ENCODE data around the gene MGAT5B. TPM values are rescaled to one million over a fixed set of nuclear protein-coding genes. Genes with fewer than 3 reads are reported as not detected.

Gene MGAT5B
- total RNA-seq, 5 donors from 2014 or later (not counting 1 experiment from before 2014, with no cell fraction given) = 0.15 to 2.4 (median 0.79) TPM

- Mint-ChIP-seq H3K4me3 (no peak overlapping the region), H3K9me3 (peaks cover 0 to 5% (median 0%) of the 10 kb centered on the region in 3 donors), H3K4me1 (no peaks in the 10 kb centered on the region), H3K27ac (no peak overlapping the region), H3K27me3 (peaks cover 0 to 8% of the 10 kb centered on the region in 2 donors), H3K36me3 (no peaks in the 10 kb centered on the region)
- Histone ChIP-seq H3K4me1 (ENCODE audit: control insufficient read depth in 1 of 2, extremely low read depth in 1 of 2, insufficient read depth in 2 of 2, low read length in 2 of 2) (no peaks in the 10 kb centered on the region), H3K36me3 (ENCODE audit: control insufficient read depth in 2 of 2, extremely low read depth in 1 of 2, insufficient read depth in 1 of 2, low read length in 1 of 2) (no peaks in the 10 kb centered on the region), H3K9me3 (no peaks in the 10 kb centered on the region), H3K27ac (ENCODE audit: low read length) (no peak overlapping the region), H3K4me3 (ENCODE audit: control insufficient read depth in 1 of 2, extremely low read depth in 1 of 2, low read length in 1 of 2) (no peak overlapping the region), H3K27me3 (replicated peaks in 1 of 2; ENCODE audit: control insufficient read depth in 2 of 2, extremely low read depth in 1 of 2, insufficient read depth in 2 of 2, low read length in 1 of 2) (peaks cover 0 to 31% of the 10 kb centered on the region in 2 experiments)
- CTCF ChIA-PET = no interaction called here
- no peak for ATAC-seq (replicated peaks in 1 of 4)
- no peak for DNase-seq
- WGBS (ENCODE audit: insufficient coverage) = 69% methylated on average over 6 of the region's 6 CpGs
- POLR2A ChIA-PET = no interaction called here
These were observed 38.3 kb downstream of the MGAT5B start for GRCh38 chr17:76906463-76906862.

DNA sequence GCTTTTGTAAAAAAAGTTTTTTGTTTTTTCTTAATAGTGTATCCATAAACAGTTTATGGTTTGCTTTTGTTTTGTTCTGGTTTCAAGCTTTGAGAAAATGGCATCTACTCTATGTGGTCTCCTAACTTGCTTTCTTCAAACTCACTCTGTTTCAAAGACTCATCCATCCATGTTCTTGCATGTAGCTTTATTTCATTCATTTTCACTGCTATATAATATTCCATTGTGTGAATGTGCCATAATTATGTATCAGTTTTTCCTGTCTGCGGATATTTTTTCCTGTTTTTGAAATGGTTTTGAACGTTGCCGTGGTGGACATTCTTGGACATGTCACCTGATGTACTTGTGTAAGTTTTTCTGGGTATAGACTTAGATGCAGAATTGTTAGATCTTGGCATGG lies 39.1 kb downstream of the MGAT5B start:
- no peaks in the 10 kb centered on the region for H3K4me1 ChIP-seq (ENCODE audit: control insufficient read depth in 1 of 2, extremely low read depth in 1 of 2, insufficient read depth in 2 of 2, low read length in 2 of 2)
- H3K9me3 Mint-ChIP-seq = peaks cover 0 to 5% (median 0%) of the 10 kb centered on the region in 3 donors
- H3K27me3 ChIP-seq (replicated peaks in 1 of 2; ENCODE audit: control insufficient read depth in 2 of 2, extremely low read depth in 1 of 2, insufficient read depth in 2 of 2, low read length in 1 of 2) = peaks cover 0 to 31% of the 10 kb centered on the region in 2 experiments
- H3K27ac ChIP-seq (ENCODE audit: low read length) = no peak overlapping the region
- H3K36me3 ChIP-seq (ENCODE audit: control insufficient read depth in 2 of 2, extremely low read depth in 1 of 2, insufficient read depth in 1 of 2, low read length in 1 of 2) = no peaks in the 10 kb centered on the region
- DNase-seq (no peak), ATAC-seq (replicated peaks in 1 of 4) (no peak)
- 86% methylated on average over 2 of the region's 3 CpGs for WGBS (ENCODE audit: insufficient coverage)
- H3K27ac Mint-ChIP-seq = no peak overlapping the region
- no peak overlapping the region for H3K4me3 ChIP-seq (ENCODE audit: control insufficient read depth in 1 of 2, extremely low read depth in 1 of 2, low read length in 1 of 2)
- no peaks in the 10 kb centered on the region for H3K9me3 ChIP-seq
- no peak overlapping the region for H3K4me3 Mint-ChIP-seq
- no peaks in the 10 kb centered on the region for H3K36me3 Mint-ChIP-seq
- ChIA-PET CTCF (no interaction called here), POLR2A (interaction anchor here (0.5 to 0.6 kb wide), 2 partner anchors 255 to 480 kb away, joined by 3 to 4 read pairs; no protein-coding TSS in a partner anchor)
- no peaks in the 10 kb centered on the region for H3K4me1 Mint-ChIP-seq
- H3K27me3 Mint-ChIP-seq = peaks cover 0 to 8% of the 10 kb centered on the region in 2 donors

GRCh38 chr17:76909971-76910760 lies 42.0 kb downstream of the MGAT5B start:
- Mint-ChIP-seq H3K27ac (no peak overlapping the region), H3K27me3 (peaks cover 10 to 11% of the 10 kb centered on the region in 2 donors), H3K36me3 (no peaks in the 10 kb centered on the region), H3K4me1 (no peaks in the 10 kb centered on the region), H3K4me3 (no peak overlapping the region), H3K9me3 (peaks cover 0 to 5% (median 0%) of the 10 kb centered on the region in 3 donors)
- peaks cover 0 to 24% of the 10 kb centered on the region in 2 experiments for H3K27me3 ChIP-seq (replicated peaks in 1 of 2; ENCODE audit: control insufficient read depth in 2 of 2, extremely low read depth in 1 of 2, insufficient read depth in 2 of 2, low read length in 1 of 2)
- ATAC-seq (replicated peaks in 1 of 4) (no peak), DNase-seq (peak in 25 of 35 experiments; percentile 4 to 46 (median 21))
- H3K4me3 ChIP-seq (ENCODE audit: control insufficient read depth in 1 of 2, extremely low read depth in 1 of 2, low read length in 1 of 2) = no peak overlapping the region
- H3K36me3 ChIP-seq (ENCODE audit: control insufficient read depth in 2 of 2, extremely low read depth in 1 of 2, insufficient read depth in 1 of 2, low read length in 1 of 2) = no peaks in the 10 kb centered on the region
- WGBS (ENCODE audit: insufficient coverage) = 24% methylated on average over 11 of the region's 13 CpGs
- H3K9me3 ChIP-seq = no peaks in the 10 kb centered on the region
- ChIA-PET POLR2A (no interaction called here), CTCF (no interaction called here)
- H3K4me1 ChIP-seq (ENCODE audit: control insufficient read depth in 1 of 2, extremely low read depth in 1 of 2, insufficient read depth in 2 of 2, low read length in 2 of 2) = no peaks in the 10 kb centered on the region
- H3K27ac ChIP-seq (ENCODE audit: low read length) = no peak overlapping the region

- no peaks in the 10 kb centered on the region for H3K36me3 ChIP-seq (ENCODE audit: control insufficient read depth in 2 of 2, extremely low read depth in 1 of 2, insufficient read depth in 1 of 2, low read length in 1 of 2)
- H3K27me3 ChIP-seq (replicated peaks in 1 of 2; ENCODE audit: control insufficient read depth in 2 of 2, extremely low read depth in 1 of 2, insufficient read depth in 2 of 2, low read length in 1 of 2) = peaks cover 0 to 24% of the 10 kb centered on the region in 2 experiments
- peaks cover 0 to 5% (median 0%) of the 10 kb centered on the region in 3 donors for H3K9me3 Mint-ChIP-seq
- CTCF ChIA-PET = no interaction called here
- H3K27ac ChIP-seq (ENCODE audit: low read length) = no peak overlapping the region
- no peak overlapping the region for H3K4me3 Mint-ChIP-seq
- 77% methylated on average over 3 of the region's 5 CpGs for WGBS (ENCODE audit: insufficient coverage)
- ATAC-seq (replicated peaks in 1 of 4) (no peak), DNase-seq (no peak)
- no peak overlapping the region for H3K4me3 ChIP-seq (ENCODE audit: control insufficient read depth in 1 of 2, extremely low read depth in 1 of 2, low read length in 1 of 2)
- no peaks in the 10 kb centered on the region for H3K4me1 ChIP-seq (ENCODE audit: control insufficient read depth in 1 of 2, extremely low read depth in 1 of 2, insufficient read depth in 2 of 2, low read length in 2 of 2)
- no peaks in the 10 kb centered on the region for H3K36me3 Mint-ChIP-seq
- H3K27ac Mint-ChIP-seq = no peak overlapping the region
- no peaks in the 10 kb centered on the region for H3K9me3 ChIP-seq
- peaks cover 11 to 15% of the 10 kb centered on the region in 2 donors for H3K27me3 Mint-ChIP-seq
- H3K4me1 Mint-ChIP-seq = no peaks in the 10 kb centered on the region
- POLR2A ChIA-PET = no interaction called here
These were observed 43.3 kb downstream of the MGAT5B start for GRCh38 chr17:76911299-76912017.

DNA sequence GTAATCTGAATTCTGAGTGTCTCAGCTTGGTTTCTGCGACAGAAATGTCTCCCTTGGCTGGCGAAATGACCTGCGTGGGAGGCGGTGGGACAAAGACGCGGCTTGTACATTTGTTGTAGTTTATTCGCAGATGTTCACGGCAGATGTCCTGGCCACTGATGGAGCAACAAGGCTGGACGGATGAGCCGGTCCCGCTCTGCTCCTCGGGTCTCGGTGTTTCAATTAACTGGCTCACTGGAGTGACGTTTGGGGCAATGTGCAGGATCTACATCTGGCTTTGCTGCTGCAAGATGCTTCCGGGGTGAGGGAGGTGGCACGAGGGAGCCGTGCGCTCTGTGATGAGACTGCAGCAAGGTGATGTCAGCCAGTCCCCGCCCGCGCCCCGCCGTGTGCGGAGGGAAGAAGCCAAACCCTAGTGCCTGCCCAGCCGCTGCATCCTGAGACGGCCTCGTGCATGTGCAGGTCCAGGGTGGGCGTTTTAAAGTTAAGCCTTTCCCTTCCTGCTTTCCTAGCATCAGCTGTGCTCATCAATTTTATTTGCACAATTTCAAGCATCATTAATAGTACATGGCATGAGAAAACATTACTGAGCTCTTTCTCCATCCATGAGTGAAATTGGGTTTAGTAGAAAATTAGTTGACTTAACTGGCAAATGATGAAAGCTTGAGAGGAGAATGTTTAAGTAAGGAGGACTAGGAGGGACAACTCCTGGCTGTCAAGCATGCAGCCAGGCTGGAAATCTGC lies 44.4 kb downstream of the MGAT5B start:
- Histone ChIP-seq H3K4me3 (ENCODE audit: control insufficient read depth in 1 of 2, extremely low read depth in 1 of 2, low read length in 1 of 2) (no peak overlapping the region), H3K36me3 (ENCODE audit: control insufficient read depth in 2 of 2, extremely low read depth in 1 of 2, insufficient read depth in 1 of 2, low read length in 1 of 2) (no peaks in the 10 kb centered on the region), H3K4me1 (ENCODE audit: control insufficient read depth in 1 of 2, extremely low read depth in 1 of 2, insufficient read depth in 2 of 2, low read length in 2 of 2) (no peaks in the 10 kb centered on the region), H3K9me3 (no peaks in the 10 kb centered on the region), H3K27me3 (replicated peaks in 1 of 2; ENCODE audit: control insufficient read depth in 2 of 2, extremely low read depth in 1 of 2, insufficient read depth in 2 of 2, low read length in 1 of 2) (peaks cover 0 to 25% of the 10 kb centered on the region in 2 experiments), H3K27ac (ENCODE audit: low read length) (no peak overlapping the region)
- Mint-ChIP-seq H3K4me1 (no peaks in the 10 kb centered on the region), H3K4me3 (no peak overlapping the region), H3K9me3 (peaks cover 0 to 5% (median 0%) of the 10 kb centered on the region in 3 donors), H3K36me3 (no peaks in the 10 kb centered on the region), H3K27me3 (peaks cover 11 to 16% of the 10 kb centered on the region in 2 donors), H3K27ac (no peak overlapping the region)
- 93% methylated on average over 26 of the region's 28 CpGs for WGBS (ENCODE audit: insufficient coverage)
- ChIA-PET CTCF (no interaction called here), POLR2A (no interaction called here)
- ATAC-seq (replicated peaks in 1 of 4) (no peak), DNase-seq (no peak)

DNA sequence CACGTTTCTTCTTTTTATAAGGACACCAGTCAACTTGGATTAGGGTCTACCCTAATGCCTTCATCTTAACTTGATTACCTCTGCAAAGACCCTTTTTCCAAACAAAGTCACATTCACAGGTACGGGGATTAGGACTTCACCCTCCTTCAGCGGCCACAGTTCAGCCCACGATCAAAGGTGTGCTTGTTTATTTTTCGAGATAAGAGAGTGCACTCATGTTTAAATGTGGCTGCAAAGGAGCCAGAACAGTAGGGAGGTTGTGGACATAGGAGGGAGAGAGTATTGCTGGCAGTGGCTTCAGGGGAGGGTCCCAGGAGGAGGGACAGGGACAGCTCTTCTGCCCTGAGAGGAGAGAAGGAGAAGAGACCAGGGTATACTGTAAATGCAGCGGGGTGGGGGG lies 46.7 kb downstream of the MGAT5B start:
- no peak for ATAC-seq (replicated peaks in 1 of 4)

More for the DNA sequence above, 46.7 kb downstream of the MGAT5B start:
- Histone ChIP-seq H3K36me3 (ENCODE audit: control insufficient read depth in 2 of 2, extremely low read depth in 1 of 2, insufficient read depth in 1 of 2, low read length in 1 of 2) (no peaks in the 10 kb centered on the region), H3K27ac (ENCODE audit: low read length) (no peak overlapping the region), H3K27me3 (replicated peaks in 1 of 2; ENCODE audit: control insufficient read depth in 2 of 2, extremely low read depth in 1 of 2, insufficient read depth in 2 of 2, low read length in 1 of 2) (peaks cover 0 to 20% of the 10 kb centered on the region in 2 experiments), H3K4me1 (ENCODE audit: control insufficient read depth in 1 of 2, extremely low read depth in 1 of 2, insufficient read depth in 2 of 2, low read length in 2 of 2) (no peaks in the 10 kb centered on the region), H3K4me3 (ENCODE audit: control insufficient read depth in 1 of 2, extremely low read depth in 1 of 2, low read length in 1 of 2) (no peak overlapping the region), H3K9me3 (no peaks in the 10 kb centered on the region)
- Mint-ChIP-seq H3K4me1 (no peaks in the 10 kb centered on the region), H3K4me3 (no peak overlapping the region), H3K9me3 (peaks cover 0 to 5% (median 0%) of the 10 kb centered on the region in 3 donors), H3K27me3 (peaks cover 8 to 16% of the 10 kb centered on the region in 2 donors), H3K36me3 (no peaks in the 10 kb centered on the region), H3K27ac (no peak overlapping the region)
- CTCF ChIA-PET = no interaction called here
- WGBS (ENCODE audit: insufficient coverage) = 76% methylated on average over 5 of the region's 6 CpGs
- POLR2A ChIA-PET = no interaction called here
- DNase-seq = no peak

All from T-cell (primary cell).